CD4-positive, alpha-beta T cell (primary cell): ENCODE results near the gene HDAC4. TPM values are rescaled to one million over a fixed set of nuclear protein-coding genes. Genes with fewer than 3 reads are reported as not detected.
A peak's percentile ranks its signal among the peaks of the same experiment; 100 is the strongest.

Source experiments
- ATAC-seq: fragments of 200-7000 bp; cut with Tn5 transposase; one replicate; pipeline ENCODE4 v1.10.0; 2022; ENCODE audit warnings: mild to moderate bottlenecking; ENCODE audit not compliant: poor library complexity
- CTCF ChIA-PET: fragments of 350-600 bp; sonication (Branson Sonifier 250); formaldehyde crosslinking; loops from one replicate; lab custom pipeline; 2021; ENCODE audit warnings: antibody characterized with exemption, inconsistent platforms; lab: Charles Lee
- POLR2A ChIA-PET: fragments of 350-600 bp; sonication (Branson Sonifier 250); formaldehyde crosslinking; loops from one replicate; lab custom pipeline; 2021; ENCODE audit warnings: antibody characterized with exemption, inconsistent platforms; lab: Charles Lee
- DNase-seq, 14 experiments: peaks; one replicate each; pipeline ENCODE4 v3.0.0-alpha.2; 2013 to 2020; ENCODE audit warnings: mixed read lengths in 2 of 14
- H3K27ac ChIP-seq, 2 donors: one replicate each; pipeline versions ENCODE4 v1.5.1 to v1.7.0; 2013; ENCODE audit warnings: low read length in 2 of 2, low read depth in 1 of 2, mild to moderate bottlenecking in 1 of 2
- H3K27me3 ChIP-seq, 2 experiments: 1 replicate in 1 of 2; 2 replicates in 1 of 2; pipeline versions ENCODE4 v1.6.1 to v1.7.0; 2013; ENCODE audit warnings: low read length in 2 of 2, control low read depth in 1 of 2, mild to moderate bottlenecking in 1 of 2, moderate library complexity in 1 of 2; ENCODE audit not compliant: insufficient read depth in 2 of 2, control insufficient read depth in 1 of 2
- H3K36me3 ChIP-seq: one replicate; pipeline ENCODE4 v1.6.1; 2013; ENCODE audit warnings: low read length, control low read depth; ENCODE audit not compliant: insufficient read depth
- H3K4me1 ChIP-seq: one replicate; pipeline ENCODE4 v1.6.1; 2013; ENCODE audit warnings: low read length, control low read depth; ENCODE audit not compliant: insufficient read depth
- H3K4me3 ChIP-seq: one replicate; pipeline ENCODE4 v1.5.1; 2013; ENCODE audit warnings: mild to moderate bottlenecking, low read length, moderate library complexity
- H3K9me3 ChIP-seq, 2 experiments: 1 replicate in 1 of 2; 2 replicates in 1 of 2; pipeline versions ENCODE4 v1.6.1 to v1.7.0; 2013; ENCODE audit warnings: low read length in 2 of 2, mild to moderate bottlenecking in 2 of 2, control low read depth in 1 of 2, moderate library complexity in 1 of 2; ENCODE audit not compliant: control insufficient read depth in 1 of 2, insufficient read depth in 1 of 2
- H3K27ac Mint-ChIP-seq: one replicate; pipeline ENCODE4 v1.8.0; 2020; ENCODE audit warnings: mixed read lengths
- H3K27me3 Mint-ChIP-seq: one replicate; pipeline ENCODE4 v1.8.0; 2021; ENCODE audit warnings: mixed read lengths
- H3K36me3 Mint-ChIP-seq: one replicate; pipeline ENCODE4 v1.8.0; 2021; ENCODE audit warnings: low read depth, mixed read lengths
- H3K4me1 Mint-ChIP-seq: one replicate; pipeline ENCODE4 v1.8.0; 2021; ENCODE audit warnings: low read depth, mixed read lengths
- H3K4me3 Mint-ChIP-seq: one replicate; pipeline ENCODE4 v1.8.0; 2020; ENCODE audit warnings: mild to moderate bottlenecking, mixed read lengths
- H3K9me3 Mint-ChIP-seq: one replicate; pipeline ENCODE4 v1.8.0; 2020; ENCODE audit warnings: mixed read lengths
- CTCF ChIP-seq: fragments of 200-600 bp; IDR thresholded peaks from one replicate; pipeline ENCODE4 v1.8.0; 2022; ENCODE audit warnings: antibody characterized with exemption, mild to moderate bottlenecking
- intact Hi-C, 2 experiments: fragments of 100-400 bp; cut with DNase I in 1 of 2; cut with micrococcal nuclease in 1 of 2; formaldehyde crosslinking; loops; one replicate each; pipeline versions ENCODE4 v1.15.1 to v1.9.0; 2023 to 2025; cut with DNase I, micrococcal nuclease
- total RNA-seq, 174 experiments: library from RNA in 2 of 174; stranded (reverse) in 2 of 174; gene quantifications; one replicate each; pipeline ENCODE4 v1.2.3 and lab custom pipeline; 2021 to 2026

HDAC4 gene
- total RNA-seq, 2 experiments from 2014 or later = 45.3 to 49.2 TPM

DNA sequence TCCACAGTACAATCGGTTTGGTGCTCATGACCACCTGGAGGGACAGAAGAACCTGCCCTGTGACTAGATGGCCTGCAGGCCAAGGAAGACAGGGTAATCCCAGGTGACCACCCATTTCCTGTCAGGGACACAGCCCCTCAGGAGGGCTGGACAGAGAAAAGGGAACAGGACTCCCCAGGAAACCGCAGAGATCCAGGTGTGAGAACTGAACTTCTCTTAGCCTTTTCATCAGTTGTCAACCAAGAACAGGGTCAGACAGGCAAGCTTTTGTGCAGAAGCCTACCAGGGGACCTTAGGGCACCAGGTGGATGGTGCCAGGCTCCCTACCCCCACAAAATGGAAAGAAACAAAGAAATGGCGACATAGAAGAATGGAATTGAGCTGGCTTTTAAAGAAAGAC, 132.3 kb downstream of the HDAC4 start:
- CTCF ChIA-PET = interaction anchor here (1.6 to 2.1 kb wide), 4 partner anchors 21 to 101 kb away, joined by 3 to 79 read pairs (median 16); no protein-coding TSS in a partner anchor
- intact Hi-C loops = loop anchor here (2.0 to 10.0 kb wide), 7 partner anchors 114 to 724 kb away; no protein-coding TSS in a partner anchor
- peaks cover 86% of the 10 kb centered on the region for H3K4me1 Mint-ChIP-seq
- Histone ChIP-seq H3K36me3 (no peaks in the 10 kb centered on the region), H3K27ac (no peak overlapping the region), H3K4me3 (no peak overlapping the region), H3K9me3 (no peaks in the 10 kb centered on the region), H3K4me1 (peaks cover 73% of the 10 kb centered on the region), H3K27me3 (no peaks in the 10 kb centered on the region)
- peak in 1 of 14 experiments; percentile 22 for DNase-seq
- POLR2A ChIA-PET = interaction anchor here (1.4 to 5.9 kb wide), 7 partner anchors 16 to 133 kb away, joined by 4 to 87 read pairs (median 21); partner anchors contain the start of gene HDAC4
- H3K27me3 Mint-ChIP-seq = no peaks in the 10 kb centered on the region
- no peak for TF ChIP-seq CTCF
- ATAC-seq = no peak
- H3K4me3 Mint-ChIP-seq = peak overlapping the region; percentile 91
- no peaks in the 10 kb centered on the region for H3K36me3 Mint-ChIP-seq
- H3K9me3 Mint-ChIP-seq = no peaks in the 10 kb centered on the region
- H3K27ac Mint-ChIP-seq = peak overlapping the region; percentile 95

GRCh38 chr2:239268082-239268481, 132.7 kb downstream of the HDAC4 start:
- Histone ChIP-seq H3K27ac (no peak overlapping the region), H3K27me3 (no peaks in the 10 kb centered on the region), H3K4me1 (peaks cover 73% of the 10 kb centered on the region), H3K9me3 (no peaks in the 10 kb centered on the region), H3K36me3 (no peaks in the 10 kb centered on the region), H3K4me3 (no peak overlapping the region)
- H3K27me3 Mint-ChIP-seq = no peaks in the 10 kb centered on the region
- H3K27ac Mint-ChIP-seq = peak overlapping the region; percentile 95
- H3K4me1 Mint-ChIP-seq = peaks cover 85% of the 10 kb centered on the region
- no peaks in the 10 kb centered on the region for H3K9me3 Mint-ChIP-seq
- DNase-seq (no peak), ATAC-seq (no peak)
- no peaks in the 10 kb centered on the region for H3K36me3 Mint-ChIP-seq
- ChIA-PET CTCF (interaction anchor here (0.7 to 2.2 kb wide), 33 partner anchors 8 to 188 kb away, joined by 3 to 79 read pairs (median 6); partner anchors contain the start of gene HDAC4), POLR2A (interaction anchor here (0.5 to 5.9 kb wide), 21 partner anchors 7 to 757 kb away, joined by 3 to 87 read pairs (median 6); partner anchors contain the start of genes HDAC4 and NDUFA10)
- H3K4me3 Mint-ChIP-seq = peak overlapping the region; percentile 91
- no peak for TF ChIP-seq CTCF
- intact Hi-C loops = loop anchor here (2.0 to 10.0 kb wide), 7 partner anchors 114 to 724 kb away; no protein-coding TSS in a partner anchor

- DNase-seq = peak; percentile 80 to 97 (median 90)
- TF ChIP-seq CTCF = peak; percentile 69
- Mint-ChIP-seq H3K27me3 (no peaks in the 10 kb centered on the region), H3K9me3 (no peaks in the 10 kb centered on the region), H3K36me3 (no peaks in the 10 kb centered on the region), H3K27ac (peak overlapping the region; percentile 95), H3K4me3 (peak overlapping the region; percentile 91), H3K4me1 (peaks cover 81% of the 10 kb centered on the region)
- Histone ChIP-seq H3K27ac (peak overlapping the region; percentile 73 to 83), H3K27me3 (no peaks in the 10 kb centered on the region), H3K4me3 (peak overlapping the region; percentile 68), H3K36me3 (no peaks in the 10 kb centered on the region), H3K9me3 (no peaks in the 10 kb centered on the region), H3K4me1 (peaks cover 80% of the 10 kb centered on the region)
- peak; percentile 74 for ATAC-seq
- intact Hi-C loops = loop anchor here (1.0 to 10.0 kb wide), 15 partner anchors 8 to 725 kb away; no protein-coding TSS in a partner anchor
- ChIA-PET POLR2A (interaction anchor here (0.5 to 5.9 kb wide), 27 partner anchors 8 to 758 kb away, joined by 3 to 87 read pairs (median 6); partner anchors contain the start of genes HDAC4 and NDUFA10), CTCF (interaction anchor here (0.6 to 2.2 kb wide), 41 partner anchors 8 to 618 kb away, joined by 3 to 79 read pairs (median 5); partner anchors contain the start of gene HDAC4)
These were observed 133.4 kb downstream of the HDAC4 start for GRCh38 chr2:239267288-239267951.
